H1 (cell line): Measurements from ENCODE around the gene HPN. TPM values are rescaled to one million over a fixed set of nuclear protein-coding genes. Genes with fewer than 3 reads are reported as not detected.

ENCODE experiments used
- HDAC6 ChIP-seq: IDR thresholded peaks from one replicate; pipeline ENCODE4 v1.7.1; 2012; ENCODE audit warnings: low read depth, mild to moderate bottlenecking, inconsistent platforms, low read length, moderate library complexity
- KDM1A ChIP-seq: fragments of 200-600, 300-600 bp; sonication (generic); IDR thresholded peaks from 2 replicates; pipeline ENCODE4 v1.7.1; 2016; ENCODE audit warnings: mild to moderate bottlenecking, low read length, borderline replicate concordance
- PHF8 ChIP-seq: fragments of 200-600 bp; sonication (generic); conservative IDR thresholded peaks from 2 replicates; pipeline ENCODE4 v1.7.1; 2012; ENCODE audit warnings: low read depth, mild to moderate bottlenecking, inconsistent platforms, low read length, moderate library complexity
- RBBP5 ChIP-seq: IDR thresholded peaks from 2 replicates; pipeline ENCODE4 v1.7.1; 2012; ENCODE audit warnings: low read depth, mild to moderate bottlenecking, inconsistent platforms, low read length, moderate library complexity, borderline replicate concordance
- RNF2 ChIP-seq: fragments of 200-900, 300-1000 bp; sonication (generic); IDR thresholded peaks from 2 replicates; pipeline ENCODE4 v1.7.1; 2016; ENCODE audit warnings: borderline replicate concordance, low read depth, mild to moderate bottlenecking, antibody characterized with exemption, low read length; ENCODE audit not compliant: poor library complexity, severe bottlenecking; ENCODE audit errors: missing control alignments
- SP1 ChIP-seq: IDR thresholded peaks from 2 replicates; pipeline ENCODE4 v1.6.1; 2011; ENCODE audit warnings: low read depth, low read length
- SP2 ChIP-seq: IDR thresholded peaks from 2 replicates; pipeline ENCODE4 v1.6.1; 2012; ENCODE audit warnings: mild to moderate bottlenecking, low read length, inconsistent platforms
- polyA plus RNA-seq, 7 experiments: library from polyadenylated mRNA; depleted of rRNA in 3 of 7; stranded (reverse) in 5 of 7; unstranded in 2 of 7; fragments of >200 nt in 5 of 7; fragments of 200-250 nt in 2 of 7; gene quantifications; 1 replicate in 5 of 7; 2 replicates in 1 of 7; 4 replicates in 1 of 7; pipeline versions ENCODE4 v1.2.1 to v1.2.3, GENCODE V29; 2011 to 2013; ENCODE audit warnings: missing spikeins in 2 of 7, mixed read lengths in 2 of 7
- total RNA-seq: library from RNA; stranded (reverse); fragmentation: NEBNext Ultra II Directional; extraction: Animal tissue kit (Norgen Biotek cat#: 25700); gene quantifications from 2 replicates; pipeline ENCODE4 v1.2.1, GENCODE V29; 2021

Gene HPN
- total and polyA plus RNA-seq, 2 of the 8 experiments (the other 6 are each of a cell fraction or from before 2014, with no cell fraction given) = 14.7 to 33.7 TPM

- TF ChIP-seq KDM1A (no peak), HDAC6 (no peak), SP1 (no peak), RNF2 (no peak), PHF8 (no peak), SP2 (no peak), RBBP5 (no peak)
These were observed 42.4 kb downstream of the HPN start (continued) for GRCh38 chr19:35083691-35084508.
